ENCODE results near the gene CACNB4.

Gene CACNB4

DNA sequence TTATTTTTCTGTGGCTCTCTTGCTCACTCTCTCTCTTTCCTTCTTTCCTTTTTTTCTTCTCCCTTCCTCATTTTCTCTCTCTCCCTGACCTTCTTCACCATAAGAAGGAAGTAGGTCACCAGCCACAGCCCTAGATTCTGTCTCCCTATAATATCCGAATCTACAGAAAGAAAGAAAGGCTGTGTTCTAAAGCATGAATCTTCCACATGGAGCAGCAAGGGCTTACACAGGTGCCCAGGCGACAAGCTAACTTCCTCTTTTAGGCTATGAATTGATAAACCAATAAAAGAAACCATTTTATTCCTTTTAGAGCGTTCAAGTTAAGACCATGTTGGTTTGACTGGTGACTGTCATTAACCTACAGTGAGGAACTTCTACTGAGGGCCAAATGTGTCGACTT is 49.3 kb downstream of the CACNB4 start:
- no peak overlapping the region for H3K4me3 ChIP-seq (replicated peaks; ENCODE audit: insufficient read depth, low read length)
- TF ChIP-seq, protein P1, sequence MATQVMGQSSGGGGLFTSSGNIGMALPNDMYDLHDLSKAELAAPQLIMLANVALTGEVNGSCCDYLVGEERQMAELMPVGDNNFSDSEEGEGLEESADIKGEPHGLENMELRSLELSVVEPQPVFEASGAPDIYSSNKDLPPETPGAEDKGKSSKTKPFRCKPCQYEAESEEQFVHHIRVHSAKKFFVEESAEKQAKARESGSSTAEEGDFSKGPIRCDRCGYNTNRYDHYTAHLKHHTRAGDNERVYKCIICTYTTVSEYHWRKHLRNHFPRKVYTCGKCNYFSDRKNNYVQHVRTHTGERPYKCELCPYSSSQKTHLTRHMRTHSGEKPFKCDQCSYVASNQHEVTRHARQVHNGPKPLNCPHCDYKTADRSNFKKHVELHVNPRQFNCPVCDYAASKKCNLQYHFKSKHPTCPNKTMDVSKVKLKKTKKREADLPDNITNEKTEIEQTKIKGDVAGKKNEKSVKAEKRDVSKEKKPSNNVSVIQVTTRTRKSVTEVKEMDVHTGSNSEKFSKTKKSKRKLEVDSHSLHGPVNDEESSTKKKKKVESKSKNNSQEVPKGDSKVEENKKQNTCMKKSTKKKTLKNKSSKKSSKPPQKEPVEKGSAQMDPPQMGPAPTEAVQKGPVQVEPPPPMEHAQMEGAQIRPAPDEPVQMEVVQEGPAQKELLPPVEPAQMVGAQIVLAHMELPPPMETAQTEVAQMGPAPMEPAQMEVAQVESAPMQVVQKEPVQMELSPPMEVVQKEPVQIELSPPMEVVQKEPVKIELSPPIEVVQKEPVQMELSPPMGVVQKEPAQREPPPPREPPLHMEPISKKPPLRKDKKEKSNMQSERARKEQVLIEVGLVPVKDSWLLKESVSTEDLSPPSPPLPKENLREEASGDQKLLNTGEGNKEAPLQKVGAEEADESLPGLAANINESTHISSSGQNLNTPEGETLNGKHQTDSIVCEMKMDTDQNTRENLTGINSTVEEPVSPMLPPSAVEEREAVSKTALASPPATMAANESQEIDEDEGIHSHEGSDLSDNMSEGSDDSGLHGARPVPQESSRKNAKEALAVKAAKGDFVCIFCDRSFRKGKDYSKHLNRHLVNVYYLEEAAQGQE (IDR thresholded peaks at IDR 0.05; ENCODE audit: insufficient replicate concordance, low read depth) = no peak
- TF ChIP-seq GABPA (IDR thresholded peaks at IDR 0.05; ENCODE audit: low read depth) = no peak
- TF ChIP-seq POLR2AphosphoS5 (IDR thresholded peaks at IDR 0.05; ENCODE audit: low read depth) = no peak
- no peak; the same call in 1 of the 2 replicates for TF ChIP-seq SPI1 (IDR thresholded peaks at IDR 0.05; ENCODE audit: borderline replicate concordance, low read depth)
- TF ChIP-seq, protein P2, sequence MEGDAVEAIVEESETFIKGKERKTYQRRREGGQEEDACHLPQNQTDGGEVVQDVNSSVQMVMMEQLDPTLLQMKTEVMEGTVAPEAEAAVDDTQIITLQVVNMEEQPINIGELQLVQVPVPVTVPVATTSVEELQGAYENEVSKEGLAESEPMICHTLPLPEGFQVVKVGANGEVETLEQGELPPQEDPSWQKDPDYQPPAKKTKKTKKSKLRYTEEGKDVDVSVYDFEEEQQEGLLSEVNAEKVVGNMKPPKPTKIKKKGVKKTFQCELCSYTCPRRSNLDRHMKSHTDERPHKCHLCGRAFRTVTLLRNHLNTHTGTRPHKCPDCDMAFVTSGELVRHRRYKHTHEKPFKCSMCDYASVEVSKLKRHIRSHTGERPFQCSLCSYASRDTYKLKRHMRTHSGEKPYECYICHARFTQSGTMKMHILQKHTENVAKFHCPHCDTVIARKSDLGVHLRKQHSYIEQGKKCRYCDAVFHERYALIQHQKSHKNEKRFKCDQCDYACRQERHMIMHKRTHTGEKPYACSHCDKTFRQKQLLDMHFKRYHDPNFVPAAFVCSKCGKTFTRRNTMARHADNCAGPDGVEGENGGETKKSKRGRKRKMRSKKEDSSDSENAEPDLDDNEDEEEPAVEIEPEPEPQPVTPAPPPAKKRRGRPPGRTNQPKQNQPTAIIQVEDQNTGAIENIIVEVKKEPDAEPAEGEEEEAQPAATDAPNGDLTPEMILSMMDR (IDR thresholded peaks at IDR 0.05; ENCODE audit: insufficient read depth, low read length) = no peak
- no peak overlapping the region for H3K27ac ChIP-seq (replicated peaks)
- peak in 1 of 2 experiments; percentile 19 for DNase-seq (ENCODE audit: low read depth in 1 of 2, low spot score in 1 of 2)
- no peaks in the 10 kb centered on the region for H3K27me3 ChIP-seq (ENCODE audit: insufficient read depth, poor library complexity, severe bottlenecking)

- TF ChIP-seq, protein P2 (IDR thresholded peaks at IDR 0.05; ENCODE audit: insufficient read depth, low read length) = peak; percentile 5
- no peak for TF ChIP-seq GABPA (IDR thresholded peaks at IDR 0.05; ENCODE audit: low read depth)
- Histone ChIP-seq H3K27me3 (ENCODE audit: insufficient read depth, poor library complexity, severe bottlenecking) (no peaks in the 10 kb centered on the region), H3K4me3 (replicated peaks; ENCODE audit: insufficient read depth, low read length) (no peak overlapping the region), H3K27ac (replicated peaks) (no peak overlapping the region)
- DNase-seq (ENCODE audit: low read depth in 1 of 2, low spot score in 1 of 2) = no peak
Measured at GRCh38 chr2:152047824-152048471, 50.9 kb downstream of the CACNB4 start.

DNA sequence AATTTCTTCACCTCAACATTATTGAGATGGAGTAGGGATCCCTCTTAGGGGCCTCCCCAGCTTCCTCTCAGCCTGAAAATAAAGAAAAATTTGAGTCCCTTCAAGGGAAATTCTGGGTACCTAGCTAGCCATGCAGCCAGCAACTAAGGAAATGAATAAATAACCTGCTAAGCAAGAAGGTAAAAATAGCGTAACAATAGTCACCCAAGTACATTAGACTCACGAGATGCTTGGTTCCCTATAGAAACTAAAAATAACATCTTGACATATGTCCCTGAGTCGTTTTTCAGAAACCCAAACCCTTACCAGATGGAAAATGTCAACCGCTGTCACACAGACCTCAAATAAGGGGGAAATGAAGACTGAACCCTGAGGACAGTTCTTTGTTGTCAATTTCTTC is 51.9 kb downstream of the CACNB4 start:
- DNase-seq (ENCODE audit: low read depth in 1 of 2, low spot score in 1 of 2) = no peak
- Histone ChIP-seq H3K27ac (replicated peaks) (no peak overlapping the region), H3K27me3 (ENCODE audit: insufficient read depth, poor library complexity, severe bottlenecking) (no peaks in the 10 kb centered on the region), H3K4me3 (replicated peaks; ENCODE audit: insufficient read depth, low read length) (no peak overlapping the region)
- TF ChIP-seq SPI1 (IDR thresholded peaks at IDR 0.05; ENCODE audit: borderline replicate concordance, low read depth) (no peak), GABPA (IDR thresholded peaks at IDR 0.05; ENCODE audit: low read depth) (no peak), POLR2AphosphoS5 (IDR thresholded peaks at IDR 0.05; ENCODE audit: low read depth) (no peak)
- TF ChIP-seq, protein P2 (IDR thresholded peaks at IDR 0.05; ENCODE audit: insufficient read depth, low read length) = no peak
- TF ChIP-seq, protein P1 (IDR thresholded peaks at IDR 0.05; ENCODE audit: insufficient replicate concordance, low read depth) = no peak
